SK-N-SH treated with all-trans-retinoic acid at 6 μM for 48 hours (cell line): Measurements from ENCODE around the gene B3GALT5.
"Not testable (repeated sequence)": the region's sequence is repeated elsewhere in the genome, so short reads cannot be mapped to it uniquely, and the experiment has no call there.

Experiments used
- ATAC-seq: fragments of 200-7000 bp; cut with Tn5 transposase; 3 replicates; pipeline ENCODE4 v1.9.1; 2020; ENCODE audit warnings: mild to moderate bottlenecking, moderate library complexity
- ARNTL ChIP-seq: fragments of 450-650 bp; formaldehyde crosslinking; IDR thresholded peaks from 2 replicates; pipeline ENCODE4 v1.5.0; 2020; ENCODE audit warnings: low read depth, mild to moderate bottlenecking, moderate library complexity, borderline replicate concordance
- CSDC2 ChIP-seq: fragments of 250-450 bp; sonication (Bioruptor Pico); IDR thresholded peaks from 2 replicates; pipeline ENCODE4 v1.5.0; 2020; ENCODE audit warnings: mild to moderate bottlenecking, moderate library complexity
- ESRRG ChIP-seq: fragments of 250-450 bp; sonication (Bioruptor Pico); IDR thresholded peaks from 2 replicates; pipeline ENCODE4 v1.6.1; 2021; ENCODE audit warnings: mild to moderate bottlenecking
- GLIS3 ChIP-seq: fragments of 250-450 bp; sonication (Bioruptor Pico); IDR thresholded peaks from 2 replicates; pipeline ENCODE4 v1.5.0; 2020; ENCODE audit warnings: mild to moderate bottlenecking, moderate library complexity
- ISL1 ChIP-seq: fragments of 250-450 bp; sonication (Bioruptor Pico); IDR thresholded peaks from 2 replicates; pipeline ENCODE4 v2.1.2; 2022; ENCODE audit warnings: mild to moderate bottlenecking, moderate library complexity
- OSR1 ChIP-seq: fragments of 250-450 bp; sonication (Bioruptor Pico); IDR thresholded peaks from 2 replicates; pipeline ENCODE4 v1.8.0; 2022; ENCODE audit warnings: moderate library complexity, mild to moderate bottlenecking, inconsistent platforms
- PPARA ChIP-seq: fragments of 250-450 bp; sonication (Bioruptor Pico); IDR thresholded peaks from 2 replicates; pipeline ENCODE4 v1.5.0; 2020; ENCODE audit warnings: mild to moderate bottlenecking, borderline replicate concordance
- RARB ChIP-seq: fragments of 250-450 bp; sonication (Bioruptor Pico); IDR thresholded peaks from 2 replicates; pipeline ENCODE4 v1.8.0; 2021; ENCODE audit warnings: mild to moderate bottlenecking, moderate library complexity
- TCF4 ChIP-seq: fragments of 250-450 bp; sonication (Bioruptor Pico); IDR thresholded peaks from 2 replicates; pipeline ENCODE4 v1.8.0; 2021; ENCODE audit warnings: mild to moderate bottlenecking, moderate library complexity, borderline replicate concordance
- TOX ChIP-seq: fragments of 250-450 bp; sonication (Bioruptor Pico); IDR thresholded peaks from 2 replicates; pipeline ENCODE4 v1.8.0; 2021; ENCODE audit warnings: mild to moderate bottlenecking, moderate library complexity, borderline replicate concordance
- ZC3H10 ChIP-seq: fragments of 250-450 bp; sonication (Bioruptor Pico); IDR thresholded peaks from 2 replicates; pipeline ENCODE4 v1.5.1; 2021; ENCODE audit warnings: mild to moderate bottlenecking, moderate library complexity
- ZFP3 ChIP-seq: fragments of 250-450 bp; sonication (Bioruptor Pico); IDR thresholded peaks from 2 replicates; pipeline ENCODE4 v1.5.0; 2020; ENCODE audit warnings: mild to moderate bottlenecking, moderate library complexity
- ZFP30 ChIP-seq: fragments of 450-650 bp; formaldehyde crosslinking; IDR thresholded peaks from 2 replicates; pipeline ENCODE4 v1.5.0; 2022; ENCODE audit warnings: mild to moderate bottlenecking, moderate library complexity
- ZNF565 ChIP-seq: fragments of 450-650 bp; formaldehyde crosslinking; conservative IDR thresholded peaks from 2 replicates; pipeline ENCODE4 v1.5.0; 2020; ENCODE audit warnings: low read depth, mild to moderate bottlenecking, moderate library complexity
- ZNF70 ChIP-seq: fragments of 450-650 bp; formaldehyde crosslinking; IDR thresholded peaks from 2 replicates; pipeline ENCODE4 v1.5.0; 2020; ENCODE audit warnings: mild to moderate bottlenecking, moderate library complexity
- ZNF8 ChIP-seq: fragments of 450-650 bp; formaldehyde crosslinking; IDR thresholded peaks from 2 replicates; pipeline ENCODE4 v1.5.0; 2020; ENCODE audit warnings: mild to moderate bottlenecking, moderate library complexity
- TF ChIP-seq, protein P1 (sequence below): fragments of 250-450 bp; sonication (Bioruptor Pico); IDR thresholded peaks from 2 replicates; pipeline ENCODE4 v1.5.1; 2020; ENCODE audit warnings: low read depth, mild to moderate bottlenecking, moderate library complexity
- TF ChIP-seq, protein P2 (sequence below): fragments of 250-450 bp; sonication (Bioruptor Pico); IDR thresholded peaks from 2 replicates; pipeline ENCODE4 v1.5.1; 2021; ENCODE audit warnings: mild to moderate bottlenecking, moderate library complexity
- TF ChIP-seq, protein P3 (sequence below): fragments of 250-450 bp; sonication (Bioruptor Pico); IDR thresholded peaks from 2 replicates; pipeline ENCODE4 v1.8.0; 2021; ENCODE audit warnings: low read depth, mild to moderate bottlenecking, moderate library complexity, borderline replicate concordance
- TF ChIP-seq, protein P4 (sequence below): fragments of 250-450 bp; sonication (Bioruptor Pico); IDR thresholded peaks from 2 replicates; pipeline ENCODE4 v1.8.0; 2020; ENCODE audit warnings: mild to moderate bottlenecking, moderate library complexity, borderline replicate concordance

Gene B3GALT5

DNA sequence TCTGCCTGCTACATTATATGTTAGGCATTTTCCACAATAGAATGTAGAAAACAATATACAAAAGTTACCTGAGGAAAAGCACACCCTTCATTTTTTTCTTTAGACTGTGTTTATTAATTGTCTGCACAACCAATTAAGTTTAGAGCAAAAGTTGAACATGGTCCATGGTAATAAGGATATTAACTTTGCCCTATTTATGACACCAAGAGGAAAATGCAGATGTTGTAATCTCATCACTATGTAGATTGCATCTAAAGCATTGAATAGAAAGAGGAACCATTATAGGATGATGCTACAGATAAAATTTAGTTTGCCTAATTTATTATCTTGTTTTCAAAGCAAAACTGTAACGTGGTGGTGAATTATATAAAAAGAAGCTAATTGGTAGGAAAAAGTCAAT is 72.5 kb downstream of the B3GALT5 start:
- TF ChIP-seq GLIS3 (no peak), CSDC2 (CRISPR knock-in tag) (no peak), ISL1 (no peak), RARB (CRISPR knock-in tag) (no peak), TOX (no peak), ZNF565 (no peak), ZNF70 (CRISPR knock-in tag) (no peak), ZNF8 (CRISPR knock-in tag) (no peak), ESRRG (CRISPR knock-in tag) (no peak), OSR1 (no peak), ZFP30 (CRISPR knock-in tag) (no peak), ZFP3 (no peak)
- TF ChIP-seq, protein P1, sequence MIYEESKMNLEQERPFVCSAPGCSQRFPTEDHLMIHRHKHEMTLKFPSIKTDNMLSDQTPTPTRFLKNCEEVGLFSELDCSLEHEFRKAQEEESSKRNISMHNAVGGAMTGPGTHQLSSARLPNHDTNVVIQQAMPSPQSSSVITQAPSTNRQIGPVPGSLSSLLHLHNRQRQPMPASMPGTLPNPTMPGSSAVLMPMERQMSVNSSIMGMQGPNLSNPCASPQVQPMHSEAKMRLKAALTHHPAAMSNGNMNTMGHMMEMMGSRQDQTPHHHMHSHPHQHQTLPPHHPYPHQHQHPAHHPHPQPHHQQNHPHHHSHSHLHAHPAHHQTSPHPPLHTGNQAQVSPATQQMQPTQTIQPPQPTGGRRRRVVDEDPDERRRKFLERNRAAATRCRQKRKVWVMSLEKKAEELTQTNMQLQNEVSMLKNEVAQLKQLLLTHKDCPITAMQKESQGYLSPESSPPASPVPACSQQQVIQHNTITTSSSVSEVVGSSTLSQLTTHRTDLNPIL (CRISPR knock-in tag) = no peak
- TF ChIP-seq, protein P2, sequence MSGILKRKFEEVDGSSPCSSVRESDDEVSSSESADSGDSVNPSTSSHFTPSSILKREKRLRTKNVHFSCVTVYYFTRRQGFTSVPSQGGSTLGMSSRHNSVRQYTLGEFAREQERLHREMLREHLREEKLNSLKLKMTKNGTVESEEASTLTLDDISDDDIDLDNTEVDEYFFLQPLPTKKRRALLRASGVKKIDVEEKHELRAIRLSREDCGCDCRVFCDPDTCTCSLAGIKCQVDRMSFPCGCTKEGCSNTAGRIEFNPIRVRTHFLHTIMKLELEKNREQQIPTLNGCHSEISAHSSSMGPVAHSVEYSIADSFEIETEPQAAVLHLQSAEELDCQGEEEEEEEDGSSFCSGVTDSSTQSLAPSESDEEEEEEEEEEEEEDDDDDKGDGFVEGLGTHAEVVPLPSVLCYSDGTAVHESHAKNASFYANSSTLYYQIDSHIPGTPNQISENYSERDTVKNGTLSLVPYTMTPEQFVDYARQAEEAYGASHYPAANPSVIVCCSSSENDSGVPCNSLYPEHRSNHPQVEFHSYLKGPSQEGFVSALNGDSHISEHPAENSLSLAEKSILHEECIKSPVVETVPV (CRISPR knock-in tag) = no peak
- ATAC-seq = no peak

DNA sequence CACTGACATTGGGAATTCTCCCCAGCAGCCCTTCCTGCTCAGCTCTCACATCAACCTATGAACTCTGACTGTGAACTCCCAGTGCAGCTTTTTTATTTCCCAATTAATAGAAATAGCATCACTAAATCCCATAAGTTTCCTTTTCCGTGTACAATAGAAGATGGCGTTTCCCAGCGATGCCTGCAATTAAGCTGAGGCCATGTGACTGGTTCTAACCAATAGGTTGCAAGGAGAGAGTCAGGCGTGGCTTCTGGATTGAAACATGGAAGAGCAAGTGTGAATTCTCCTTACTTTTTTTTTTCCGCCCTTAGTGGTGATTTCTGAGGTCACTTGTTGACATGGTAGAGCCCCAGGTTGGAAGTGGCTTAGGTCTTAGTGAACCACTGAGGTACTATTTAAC is 73.3 kb downstream of the B3GALT5 start:
- TF ChIP-seq ZFP3 (no peak), TOX (no peak), ZNF70 (CRISPR knock-in tag) (no peak), ZNF565 (no peak)
- TF ChIP-seq, all 23 proteins: peak for 0
- ATAC-seq = no peak

DNA sequence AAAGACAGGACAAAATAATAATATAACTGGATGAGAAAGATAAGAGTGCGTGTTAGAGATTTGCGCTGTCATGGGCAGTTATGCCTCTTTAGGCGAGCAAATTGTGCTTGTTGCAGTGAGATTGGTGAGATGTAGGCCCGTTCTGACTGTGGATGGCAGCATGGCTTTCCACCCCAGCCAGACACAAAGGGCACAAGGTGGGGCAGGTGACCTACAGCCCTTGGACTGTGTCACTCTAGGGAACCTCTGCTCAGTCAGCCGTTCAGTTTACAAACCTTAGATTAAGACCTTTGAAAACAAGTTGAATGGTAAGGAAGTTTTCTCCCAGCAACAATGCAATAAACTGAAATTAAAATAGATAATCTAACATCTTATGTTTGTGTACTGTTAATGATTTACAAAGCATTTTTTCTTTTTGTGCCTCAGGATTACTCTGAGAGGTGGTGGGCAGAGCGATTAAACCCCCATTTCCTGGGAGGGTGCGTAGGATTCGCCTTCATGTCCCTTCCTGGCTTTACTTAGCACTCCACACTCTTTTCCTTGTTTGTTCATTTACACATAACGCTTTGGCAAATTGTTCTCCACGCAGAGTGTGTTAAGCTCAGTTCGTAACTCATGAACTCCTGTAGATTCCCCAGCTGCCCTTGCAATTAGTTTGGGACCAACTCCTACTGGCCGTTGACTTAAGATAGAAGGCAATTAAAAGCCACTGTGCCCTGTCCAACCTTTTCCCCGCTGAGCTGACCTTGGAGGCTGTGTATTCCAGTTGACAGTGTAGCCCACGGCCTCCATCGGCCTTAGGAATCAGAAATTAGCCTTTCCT is 74.1 kb downstream of the B3GALT5 start:
- ATAC-seq = no peak
- TF ChIP-seq ZFP30 (CRISPR knock-in tag) = no peak
- no peak for TF ChIP-seq ARNTL
- TF ChIP-seq, protein P3, sequence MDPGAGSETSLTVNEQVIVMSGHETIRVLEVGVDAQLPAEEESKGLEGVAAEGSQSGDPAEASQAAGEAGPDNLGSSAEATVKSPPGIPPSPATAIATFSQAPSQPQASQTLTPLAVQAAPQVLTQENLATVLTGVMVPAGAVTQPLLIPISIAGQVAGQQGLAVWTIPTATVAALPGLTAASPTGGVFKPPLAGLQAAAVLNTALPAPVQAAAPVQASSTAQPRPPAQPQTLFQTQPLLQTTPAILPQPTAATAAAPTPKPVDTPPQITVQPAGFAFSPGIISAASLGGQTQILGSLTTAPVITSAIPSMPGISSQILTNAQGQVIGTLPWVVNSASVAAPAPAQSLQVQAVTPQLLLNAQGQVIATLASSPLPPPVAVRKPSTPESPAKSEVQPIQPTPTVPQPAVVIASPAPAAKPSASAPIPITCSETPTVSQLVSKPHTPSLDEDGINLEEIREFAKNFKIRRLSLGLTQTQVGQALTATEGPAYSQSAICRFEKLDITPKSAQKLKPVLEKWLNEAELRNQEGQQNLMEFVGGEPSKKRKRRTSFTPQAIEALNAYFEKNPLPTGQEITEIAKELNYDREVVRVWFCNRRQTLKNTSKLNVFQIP (CRISPR knock-in tag) = no peak
- no peak for TF ChIP-seq PPARA (CRISPR knock-in tag)
- TF ChIP-seq TOX = no peak
- no peak for TF ChIP-seq ZNF8 (CRISPR knock-in tag)
- TF ChIP-seq CSDC2 (CRISPR knock-in tag) = no peak
- no peak for TF ChIP-seq ISL1
- no peak for TF ChIP-seq ZC3H10
- TF ChIP-seq ZNF70 (CRISPR knock-in tag) = no peak
- no peak for TF ChIP-seq TCF4 (CRISPR knock-in tag)
- TF ChIP-seq, protein P1 (CRISPR knock-in tag) = no peak
- no peak for TF ChIP-seq GLIS3
- no peak for TF ChIP-seq ESRRG (CRISPR knock-in tag)

DNA sequence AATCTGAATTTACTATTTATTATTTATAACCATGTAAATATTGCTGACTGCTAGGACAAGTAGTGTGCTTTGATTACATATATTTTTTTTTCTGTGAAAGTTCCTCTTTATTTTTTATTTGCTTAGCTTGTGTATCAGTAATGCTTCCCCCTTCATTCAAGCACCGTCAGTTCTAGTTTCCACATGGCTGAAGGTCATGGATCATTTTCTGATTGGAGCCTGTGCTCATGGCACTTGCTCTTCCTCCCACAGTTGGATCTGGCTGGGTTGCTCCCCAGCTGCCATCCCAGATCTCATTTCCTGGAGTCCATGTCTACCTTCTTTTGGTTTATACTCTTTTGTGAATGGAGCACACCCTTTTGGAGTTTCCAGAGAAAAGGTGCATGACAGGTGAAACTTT is 75.3 kb downstream of the B3GALT5 start:
- TF ChIP-seq, protein P3 (CRISPR knock-in tag) = no peak
- TF ChIP-seq PPARA (CRISPR knock-in tag) (no peak), GLIS3 (no peak), TCF4 (CRISPR knock-in tag) (no peak), ZNF8 (CRISPR knock-in tag) (no peak), CSDC2 (CRISPR knock-in tag) (no peak), TOX (no peak), ZC3H10 (no peak)
- TF ChIP-seq, protein P4, sequence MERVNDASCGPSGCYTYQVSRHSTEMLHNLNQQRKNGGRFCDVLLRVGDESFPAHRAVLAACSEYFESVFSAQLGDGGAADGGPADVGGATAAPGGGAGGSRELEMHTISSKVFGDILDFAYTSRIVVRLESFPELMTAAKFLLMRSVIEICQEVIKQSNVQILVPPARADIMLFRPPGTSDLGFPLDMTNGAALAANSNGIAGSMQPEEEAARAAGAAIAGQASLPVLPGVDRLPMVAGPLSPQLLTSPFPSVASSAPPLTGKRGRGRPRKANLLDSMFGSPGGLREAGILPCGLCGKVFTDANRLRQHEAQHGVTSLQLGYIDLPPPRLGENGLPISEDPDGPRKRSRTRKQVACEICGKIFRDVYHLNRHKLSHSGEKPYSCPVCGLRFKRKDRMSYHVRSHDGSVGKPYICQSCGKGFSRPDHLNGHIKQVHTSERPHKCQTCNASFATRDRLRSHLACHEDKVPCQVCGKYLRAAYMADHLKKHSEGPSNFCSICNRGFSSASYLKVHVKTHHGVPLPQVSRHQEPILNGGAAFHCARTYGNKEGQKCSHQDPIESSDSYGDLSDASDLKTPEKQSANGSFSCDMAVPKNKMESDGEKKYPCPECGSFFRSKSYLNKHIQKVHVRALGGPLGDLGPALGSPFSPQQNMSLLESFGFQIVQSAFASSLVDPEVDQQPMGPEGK (CRISPR knock-in tag) = no peak
- ATAC-seq = no peak

DNA sequence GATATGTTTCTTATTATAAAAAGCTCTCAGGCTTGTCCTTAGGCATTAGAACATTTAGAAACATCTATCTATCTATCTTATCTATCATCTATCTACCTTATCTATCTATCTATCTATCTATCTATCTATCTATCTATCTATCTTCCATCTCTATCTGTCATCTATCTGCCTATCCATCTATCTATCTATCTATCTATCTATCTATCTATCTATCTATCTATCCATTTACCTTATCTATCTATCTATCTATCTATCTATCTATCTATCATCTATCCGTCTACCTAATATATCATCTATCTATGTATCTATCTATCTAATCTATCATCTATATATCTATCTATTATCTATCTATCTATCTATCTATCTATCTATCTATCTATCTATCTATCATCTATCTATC is 77.1 kb downstream of the B3GALT5 start:
- not testable (repeated sequence) for ATAC-seq
